Heart left ventricle (tissue), 16 donors: Measurements from ENCODE around the gene PLEKHO1. TPM values are rescaled to one million over a fixed set of nuclear protein-coding genes. Genes with fewer than 3 reads are reported as not detected.

Source experiments
- ATAC-seq, 4 donors: fragments of 200-7000 bp; cut with Tn5 transposase; one replicate each; pipeline ENCODE4 v1.9.1; 2020 to 2022; ENCODE audit warnings: moderate library complexity in 4 of 4, mild to moderate bottlenecking in 3 of 4, moderate number of reproducible peaks in 1 of 4
- DNase-seq, 5 donors: peaks; one replicate each; pipeline ENCODE4 v3.0.0-alpha.2; 2020
- H3K27ac ChIP-seq, 12 donors: fragments of 200-600 bp; sonication (generic) in 4 of 12; one replicate each; pipeline versions ENCODE4 v1.5.0 to v1.8.0; 2016 to 2022; ENCODE audit warnings: mild to moderate bottlenecking in 2 of 12
- H3K27me3 ChIP-seq, 9 donors: fragments of 200-600 bp; sonication (generic) in 2 of 9; one replicate each; pipeline versions ENCODE4 v1.5.1 to v1.8.0; 2016 to 2022; ENCODE audit warnings: mild to moderate bottlenecking in 3 of 9
- H3K36me3 ChIP-seq, 9 donors: fragments of 200-600 bp; sonication (generic) in 2 of 9; one replicate each; pipeline versions ENCODE4 v1.5.0 to v1.8.0; 2018 to 2022; ENCODE audit warnings: mild to moderate bottlenecking in 2 of 9
- H3K4me1 ChIP-seq, 12 donors: fragments of 200-600 bp; sonication (generic) in 4 of 12; one replicate each; pipeline versions ENCODE4 v1.5.0 to v1.8.0; 2016 to 2022; ENCODE audit warnings: mild to moderate bottlenecking in 3 of 12
- H3K4me3 ChIP-seq, 12 donors: fragments of 200-600 bp; sonication (generic) in 4 of 12; one replicate each; pipeline versions ENCODE4 v1.5.0 to v1.8.0; 2017 to 2022; ENCODE audit warnings: mild to moderate bottlenecking in 9 of 12, moderate library complexity in 4 of 12
- H3K9me3 ChIP-seq, 12 donors: fragments of 200-600 bp; sonication (generic) in 4 of 12; one replicate each; pipeline versions ENCODE4 v1.5.0 to v1.8.0; 2016 to 2022; ENCODE audit warnings: mild to moderate bottlenecking in 1 of 12
- CTCF ChIP-seq, 12 donors: fragments of 200-600 bp; sonication (generic) in 4 of 12; IDR thresholded peaks; one replicate each; pipeline versions ENCODE4 v1.5.0 to v1.8.0; 2018 to 2022; ENCODE audit warnings: antibody characterized with exemption in 12 of 12, mild to moderate bottlenecking in 5 of 12
- POLR2A ChIP-seq, 2 donors: fragments of 450-650 bp; IDR thresholded peaks; one replicate each; pipeline ENCODE4 v1.6.1; 2017; ENCODE audit warnings: antibody characterized with exemption in 2 of 2, mild to moderate bottlenecking in 2 of 2, moderate library complexity in 2 of 2
- WGBS, 4 donors: extraction: QIAGEN DNeasy Blood & Tissue Kit in 2 of 4; methylation state at CpG; one replicate each; pipeline versions ENCODE4 v1.1.5 to v1.1.7; 2013 to 2018; 5-methylcytosine and 5-hydroxymethylcytosine counted together
- intact Hi-C, 10 donors: fragments of 100-400 bp; cut with DNase I; formaldehyde crosslinking; loops; one replicate each; pipeline versions ENCODE4 v1.11.1 to v1.14.2; 2022
- polyA plus RNA-seq, 2 donors: library from polyadenylated mRNA; stranded (reverse); fragments of 200-250 nt; gene quantifications; one replicate each; pipeline ENCODE4 v1.2.3, GENCODE V29; 2013
- total RNA-seq, 9 donors: library from RNA; depleted of rRNA in 2 of 9; stranded (reverse); fragments of >200 nt in 2 of 9; fragmentation: NEBNext Ultra II Directional in 3 of 9; extraction: Animal tissue kit (Norgen Biotek cat#: 25700) in 3 of 9; gene quantifications; one replicate each; pipeline versions ENCODE4 v1.1.0 to v1.2.4, GENCODE V29; 2016 to 2023
- donor health status: ischemic (EF 13 %, LVEDD 7.1; RV severe dilation, severe dysfunction).
- donor health status: healthy with polysubstance abuse.
- donor health status: DM: no; HTN: yes; CAD: no.
- donor health status: DM: no; HTN: no; CAD: no.
- donor health status: ischemic (EF 25% LVEDD 6.9; RV normal size, moderate dysfunction).
- donor health status: ischemic (EF 25% LVEDD 5.7; RV mildly dilated, moderate dysfunction).
- donor health status: healthy.
- donor health status: DM: yes; HTN: yes; CAD: no.
- donor health status: ischemic (EF 35%, LVEDD 5.7; RV mildly dilated, moderate dysfunction).
- donor health status: nonischemic (EF 11% LVEDD 7.7; RV severe dilation, severe dysfunction).
- donor health status: DM: yes; HTN: yes; CAD: no.
- donor health status: PGD.
- donor health status: ischemic (EF 29% LVEDD 5.4; RV normal size, mild dysfunction).
- donor health status: nonischemic (EF 23%, LVEDD 6.1; RV moderate dilation, normal function).

The PLEKHO1 gene
- total and polyA plus RNA-seq, 11 donors: 46.8 to 200 (median 67.8) TPM

GRCh38 chr1:150151291-150152181 is 1.8 kb downstream of the PLEKHO1 start:
- H3K9me3 ChIP-seq: no peaks in the 10 kb centered on the region
- H3K4me3 ChIP-seq: peak overlapping the region; percentile 71 to 93 (median 86)
- peak overlapping the region; percentile 85 to 98 (median 92) for H3K27ac ChIP-seq
- DNase-seq (peak in 4 of 5 donors; percentile 39 to 78 (median 46)), ATAC-seq (peak in 2 of 4 donors; percentile 45 to 54)
- no peaks in the 10 kb centered on the region for H3K27me3 ChIP-seq
- TF ChIP-seq CTCF (IDR thresholded peaks at IDR 0.05) (no peak), POLR2A (IDR thresholded peaks at IDR 0.05) (no peak)
- peaks cover 0 to 47% (median 39%) of the 10 kb centered on the region in 9 donors for H3K36me3 ChIP-seq
- 11 to 18% (median 16%) methylated on average over 15 of the region's 15 CpGs for WGBS, 4 donors
- intact Hi-C loops: loop anchor here in 1 of 10 donors (5.0 kb wide), 1 partner anchor 59 kb away; no protein-coding TSS in a partner anchor
- peaks cover 3 to 66% (median 40%) of the 10 kb centered on the region in 12 donors for H3K4me1 ChIP-seq

- H3K4me1 ChIP-seq: peaks cover 3 to 72% (median 40%) of the 10 kb centered on the region in 12 donors
- WGBS, 4 donors: 56 to 63% (median 61%) methylated on average over 2 of the region's 2 CpGs
- peaks cover 0 to 53% (median 45%) of the 10 kb centered on the region in 9 donors for H3K36me3 ChIP-seq
- H3K9me3 ChIP-seq: no peaks in the 10 kb centered on the region
- TF ChIP-seq CTCF (IDR thresholded peaks at IDR 0.05): no peak
- no peak for TF ChIP-seq POLR2A (IDR thresholded peaks at IDR 0.05)
- H3K27ac ChIP-seq: peak overlapping the region in 10 of 12 donors; percentile 89 to 98 (median 94)
- DNase-seq (no peak), ATAC-seq (no peak)
- peak overlapping the region in 9 of 12 donors; percentile 77 to 93 (median 87) for H3K4me3 ChIP-seq
- intact Hi-C loops: loop anchor here in 1 of 10 donors (5.0 kb wide), 1 partner anchor 60 kb away; no protein-coding TSS in a partner anchor
- H3K27me3 ChIP-seq: no peaks in the 10 kb centered on the region
Measured at GRCh38 chr1:150152182-150152536, 2.4 kb downstream of the PLEKHO1 start.

GRCh38 chr1:150152772-150153456 is 3.2 kb downstream of the PLEKHO1 start:
- H3K4me1 ChIP-seq: peaks cover 3 to 79% (median 40%) of the 10 kb centered on the region in 12 donors
- TF ChIP-seq CTCF (IDR thresholded peaks at IDR 0.05) (no peak), POLR2A (IDR thresholded peaks at IDR 0.05) (no peak)
- WGBS, 4 donors: 73 to 76% (median 75%) methylated on average over 8 of the region's 8 CpGs
- H3K27me3 ChIP-seq: no peaks in the 10 kb centered on the region
- H3K27ac ChIP-seq: peak overlapping the region in 11 of 12 donors; percentile 19 to 98 (median 93)
- H3K4me3 ChIP-seq: peak overlapping the region in 7 of 12 donors; percentile 4 to 93 (median 86)
- ATAC-seq: peak in 3 of 4 donors; percentile 27 to 49 (median 48)
- DNase-seq: peak in 3 of 5 donors; percentile 27 to 42 (median 39)
- no peaks in the 10 kb centered on the region for H3K9me3 ChIP-seq
- intact Hi-C loops: loop anchor here in 1 of 10 donors (5.0 kb wide), 1 partner anchor 61 kb away; no protein-coding TSS in a partner anchor
- peaks cover 0 to 61% (median 52%) of the 10 kb centered on the region in 9 donors for H3K36me3 ChIP-seq
